ENCODE data around the gene OR13C8.

OR13C8 gene

DNA sequence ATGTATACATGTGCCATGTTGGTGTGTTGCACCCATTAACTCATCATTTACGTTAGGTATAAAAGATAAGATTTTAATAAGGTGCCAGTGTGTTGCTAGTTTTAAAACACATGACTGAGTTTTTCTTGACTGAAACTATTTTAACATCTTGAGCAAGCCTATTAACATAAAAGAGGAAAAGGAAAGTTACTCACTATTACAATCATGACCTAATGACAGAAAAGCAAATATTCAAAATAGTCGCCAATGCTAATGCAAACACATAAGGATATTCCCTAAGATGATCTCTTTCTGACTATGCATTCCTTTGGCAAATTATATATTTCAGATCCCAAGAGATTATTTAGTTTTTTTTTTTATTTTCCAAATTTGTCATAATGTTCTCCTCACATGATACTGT, 42.2 kb downstream of the OR13C8 start:
- DNase-seq (ENCODE audit: low read depth): no peak

DNA sequence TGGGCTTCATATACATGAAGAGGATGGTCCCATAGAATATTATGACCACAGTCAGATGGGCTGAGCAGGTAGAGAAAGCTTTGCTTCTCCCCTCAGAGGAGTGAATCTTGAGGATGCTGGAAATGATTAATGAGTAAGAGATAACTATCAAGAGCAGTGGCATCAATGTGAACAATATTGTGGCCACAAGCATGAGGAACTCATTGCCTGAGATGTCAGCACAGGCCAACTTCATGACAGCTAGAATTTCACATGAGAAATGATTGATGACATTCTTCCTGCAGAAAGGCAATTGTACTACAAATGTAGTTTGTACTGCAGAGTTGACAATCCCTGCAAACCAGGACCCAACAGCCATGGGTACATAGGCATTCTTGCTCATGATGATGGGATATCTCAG, 48.5 kb downstream of the OR13C8 start:
- DNase-seq (ENCODE audit: low read depth): no peak

GRCh38 chr9:104618104-104618503, 49.1 kb downstream of the OR13C8 start, which contains the start of gene OR13C9:
Gene OR13C9, minus strand, starts transcription at chr9:104618204. Its CDS starts 0 bp downstream, at chr9:104618204.
- no peak for DNase-seq (ENCODE audit: low read depth)

Data from CMK (cell line).